ENCODE data around the gene UBE2Z. TPM values are rescaled to one million over a fixed set of nuclear protein-coding genes. Genes with fewer than 3 reads are reported as not detected.
A peak's percentile ranks its signal among the peaks of the same experiment; 100 is the strongest.

UBE2Z gene
- 72.1 and 78.0 TPM in 2 replicates for total RNA-seq (ENCODE audit: low replicate concordance)
- long read RNA-seq, partial matches to known transcripts, result 27 of 27 reads
- long read RNA-seq, other reads (novel, unspliced or antisense), result 0 of 27 reads

DNA sequence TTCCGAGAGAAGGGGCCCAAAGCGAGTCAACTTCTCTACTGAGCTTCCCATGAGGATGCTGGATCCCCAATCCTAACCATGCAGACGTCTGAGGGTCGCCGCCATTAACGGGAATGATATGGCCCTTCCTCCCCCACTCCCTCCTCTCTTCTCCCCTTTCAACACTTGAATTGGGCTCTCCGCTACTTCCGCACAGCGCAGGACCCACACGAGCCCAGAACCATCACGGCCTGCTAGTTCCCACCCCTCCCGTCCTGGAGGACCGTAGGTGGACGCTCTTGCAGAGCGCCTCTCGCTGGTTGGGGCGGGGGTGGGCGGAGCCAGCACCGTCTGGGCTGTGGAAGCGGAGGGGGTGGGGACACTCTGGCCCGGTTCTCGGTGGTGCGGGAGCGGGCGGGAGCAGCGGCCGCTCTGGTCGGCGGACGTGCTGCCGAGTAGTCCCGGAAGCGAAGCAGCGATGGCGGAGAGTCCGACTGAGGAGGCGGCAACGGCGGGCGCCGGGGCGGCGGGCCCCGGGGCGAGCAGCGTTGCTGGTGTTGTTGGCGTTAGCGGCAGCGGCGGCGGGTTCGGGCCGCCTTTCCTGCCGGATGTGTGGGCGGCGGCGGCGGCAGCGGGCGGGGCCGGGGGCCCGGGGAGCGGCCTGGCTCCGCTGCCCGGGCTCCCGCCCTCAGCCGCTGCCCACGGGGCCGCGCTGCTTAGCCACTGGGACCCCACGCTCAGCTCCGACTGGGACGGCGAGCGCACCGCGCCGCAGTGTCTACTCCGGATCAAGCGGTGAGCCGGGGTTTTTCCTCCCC is at the start of gene UBE2Z:
Gene UBE2Z (plus strand): TSS at position 361 of the 797 bp plus-strand sequence. CDS start 97 bp downstream, at position 458.
- Mint-ChIP-seq H3K27me3 (no peaks in the 10 kb centered on the region), H3K27ac (peak within 1 kb of the TSS; percentile 97), H3K9me3 (no peaks in the 10 kb centered on the region), H3K4me1 (ENCODE audit: unreplicated experiment) (peaks cover 34% of the 10 kb centered on the region), H3K36me3 (peaks cover 14% of the 10 kb centered on the region), H3K4me3 (peak within 1 kb of the TSS; percentile 96)
- TF ChIP-seq, protein P1, sequence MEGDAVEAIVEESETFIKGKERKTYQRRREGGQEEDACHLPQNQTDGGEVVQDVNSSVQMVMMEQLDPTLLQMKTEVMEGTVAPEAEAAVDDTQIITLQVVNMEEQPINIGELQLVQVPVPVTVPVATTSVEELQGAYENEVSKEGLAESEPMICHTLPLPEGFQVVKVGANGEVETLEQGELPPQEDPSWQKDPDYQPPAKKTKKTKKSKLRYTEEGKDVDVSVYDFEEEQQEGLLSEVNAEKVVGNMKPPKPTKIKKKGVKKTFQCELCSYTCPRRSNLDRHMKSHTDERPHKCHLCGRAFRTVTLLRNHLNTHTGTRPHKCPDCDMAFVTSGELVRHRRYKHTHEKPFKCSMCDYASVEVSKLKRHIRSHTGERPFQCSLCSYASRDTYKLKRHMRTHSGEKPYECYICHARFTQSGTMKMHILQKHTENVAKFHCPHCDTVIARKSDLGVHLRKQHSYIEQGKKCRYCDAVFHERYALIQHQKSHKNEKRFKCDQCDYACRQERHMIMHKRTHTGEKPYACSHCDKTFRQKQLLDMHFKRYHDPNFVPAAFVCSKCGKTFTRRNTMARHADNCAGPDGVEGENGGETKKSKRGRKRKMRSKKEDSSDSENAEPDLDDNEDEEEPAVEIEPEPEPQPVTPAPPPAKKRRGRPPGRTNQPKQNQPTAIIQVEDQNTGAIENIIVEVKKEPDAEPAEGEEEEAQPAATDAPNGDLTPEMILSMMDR (conservative IDR thresholded peaks at IDR 0.05), result no peak
- DNase-seq (ENCODE audit: extremely low spot score, unreplicated experiment), result peak; percentile 89

GRCh38 chr17:48860034-48860433 is 48.2 kb upstream of the UBE2Z start:
- no peaks in the 10 kb centered on the region for H3K27me3 Mint-ChIP-seq
- no peak overlapping the region for H3K4me3 Mint-ChIP-seq
- TF ChIP-seq, protein P1 (conservative IDR thresholded peaks at IDR 0.05), result peak; percentile 64
- H3K9me3 Mint-ChIP-seq, result no peaks in the 10 kb centered on the region
- H3K4me1 Mint-ChIP-seq (ENCODE audit: unreplicated experiment), result no peaks in the 10 kb centered on the region
- DNase-seq (ENCODE audit: extremely low spot score, unreplicated experiment), result no peak
- H3K36me3 Mint-ChIP-seq, result peaks cover 16% of the 10 kb centered on the region
- no peak overlapping the region for H3K27ac Mint-ChIP-seq

DNA sequence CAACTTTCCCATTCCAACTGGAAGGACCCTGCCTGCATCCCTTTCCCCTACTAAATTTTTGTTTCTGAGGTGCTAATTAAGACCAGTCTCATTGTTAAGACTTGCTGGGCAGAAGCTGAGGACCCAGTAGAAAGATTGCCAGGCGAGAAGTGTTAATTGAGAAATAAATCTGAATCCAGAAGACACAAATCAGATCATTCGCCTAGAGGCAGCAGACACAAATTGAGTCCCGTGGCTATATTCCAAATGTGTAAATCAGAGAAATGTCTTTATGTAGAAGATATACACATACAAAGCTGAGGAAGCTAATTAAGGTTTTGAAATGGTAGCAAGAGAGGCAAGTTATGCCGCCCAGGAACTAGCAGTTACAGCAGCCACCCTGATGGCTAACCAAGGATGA is 47.8 kb upstream of the UBE2Z start:
- H3K4me1 Mint-ChIP-seq (ENCODE audit: unreplicated experiment), result no peaks in the 10 kb centered on the region
- H3K36me3 Mint-ChIP-seq, result peaks cover 15% of the 10 kb centered on the region
- no peak overlapping the region for H3K27ac Mint-ChIP-seq
- no peaks in the 10 kb centered on the region for H3K27me3 Mint-ChIP-seq
- TF ChIP-seq, protein P1 (conservative IDR thresholded peaks at IDR 0.05), result no peak
- no peaks in the 10 kb centered on the region for H3K9me3 Mint-ChIP-seq
- no peak overlapping the region for H3K4me3 Mint-ChIP-seq
- DNase-seq (ENCODE audit: extremely low spot score, unreplicated experiment), result no peak

GRCh38 chr17:48868916-48869500 is 39.2 kb upstream of the UBE2Z start:
- TF ChIP-seq, protein P1 (conservative IDR thresholded peaks at IDR 0.05), result no peak
- Mint-ChIP-seq H3K27ac (peak overlapping the region; percentile 30), H3K27me3 (peaks cover 4% of the 10 kb centered on the region), H3K9me3 (no peaks in the 10 kb centered on the region), H3K4me1 (ENCODE audit: unreplicated experiment) (peaks cover 48% of the 10 kb centered on the region), H3K4me3 (peak overlapping the region; percentile 26), H3K36me3 (peaks cover 16% of the 10 kb centered on the region)
- DNase-seq (ENCODE audit: extremely low spot score, unreplicated experiment), result no peak

- peaks cover 4% of the 10 kb centered on the region for H3K27me3 Mint-ChIP-seq
- no peak overlapping the region for H3K4me3 Mint-ChIP-seq
- TF ChIP-seq, protein P1 (conservative IDR thresholded peaks at IDR 0.05), result no peak
- DNase-seq (ENCODE audit: extremely low spot score, unreplicated experiment), result no peak
- no peaks in the 10 kb centered on the region for H3K9me3 Mint-ChIP-seq
- H3K27ac Mint-ChIP-seq, result peak overlapping the region; percentile 30
- peaks cover 9% of the 10 kb centered on the region for H3K36me3 Mint-ChIP-seq
- H3K4me1 Mint-ChIP-seq (ENCODE audit: unreplicated experiment), result peaks cover 49% of the 10 kb centered on the region
These were observed 38.3 kb upstream of the UBE2Z start for GRCh38 chr17:48869821-48870318.
